ENCODE results near the gene VAC14.
A peak's percentile ranks its signal among the peaks of the same experiment; 100 is the strongest.

Gene VAC14

GRCh38 chr16:70685938-70686375, 115.0 kb downstream of the VAC14 start, which contains the start of gene MTSS2:
Gene MTSS2 (minus strand): TSS chr16:70686053. CDS start chr16:70685791, 262 bp downstream.
- FAIRE-seq, result no peak

DNA sequence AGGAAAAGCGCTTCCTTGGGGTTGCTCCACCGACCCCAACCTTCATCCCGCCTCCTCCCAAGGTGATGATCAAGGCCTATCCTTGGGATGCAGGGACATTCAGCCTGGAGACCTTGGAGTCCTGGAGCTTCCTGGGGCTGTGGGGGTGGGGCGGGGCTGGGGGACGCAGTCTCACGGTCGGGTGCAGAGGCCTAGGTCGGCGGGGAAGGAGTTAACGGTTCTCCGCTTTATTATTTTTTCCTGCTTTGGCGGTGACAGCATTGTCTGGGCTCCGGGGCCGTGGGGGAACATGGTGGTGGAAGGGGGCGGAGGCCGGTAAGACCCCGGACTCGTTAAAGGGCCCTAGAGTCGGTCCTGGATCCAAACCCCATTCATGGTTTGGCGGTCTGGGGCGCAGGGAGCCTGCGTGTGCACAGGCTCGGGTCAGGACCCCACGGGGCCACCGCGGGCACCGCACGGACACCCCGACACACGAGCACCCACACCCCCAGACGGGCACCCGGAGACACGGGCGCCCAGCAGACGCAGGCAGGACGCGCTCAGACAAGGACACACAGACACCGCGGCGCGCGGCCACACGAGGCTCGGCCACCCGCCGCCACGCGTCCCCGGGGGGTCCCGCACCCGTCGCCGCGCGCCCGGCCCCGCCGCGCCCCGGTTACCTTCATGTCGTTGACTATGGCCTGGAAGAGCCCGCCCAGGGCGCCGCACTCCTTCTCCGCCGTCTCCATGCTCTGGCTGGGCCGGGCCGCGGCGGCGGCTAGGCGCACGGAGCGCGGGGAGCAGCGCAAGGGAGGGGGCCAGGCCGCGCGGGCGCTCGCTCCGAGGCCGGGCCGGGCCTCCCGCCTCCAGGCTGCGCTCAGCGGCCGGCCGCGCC, 115.7 kb downstream of the VAC14 start:
- no peak for FAIRE-seq
- no peak for DNase-seq (ENCODE audit: extremely low spot score, insufficient read length, low read depth)

More at GRCh38 chr16:70685938-70686375, 115.0 kb downstream of the VAC14 start, which contains the start of gene MTSS2:
- no peak for DNase-seq (ENCODE audit: extremely low spot score, insufficient read length, low read depth)

GRCh38 chr16:70684146-70685060, 116.6 kb downstream of the VAC14 start:
- FAIRE-seq (no peak), DNase-seq (ENCODE audit: extremely low spot score, insufficient read length, low read depth) (no peak)

GRCh38 chr16:70683146-70683944, 117.6 kb downstream of the VAC14 start:
- DNase-seq (ENCODE audit: extremely low spot score, insufficient read length, low read depth) (no peak), FAIRE-seq (no peak)

- FAIRE-seq (no peak), DNase-seq (ENCODE audit: extremely low spot score, insufficient read length, low read depth) (no peak)
Measured at GRCh38 chr16:70682239-70683145, 118.5 kb downstream of the VAC14 start.

DNA sequence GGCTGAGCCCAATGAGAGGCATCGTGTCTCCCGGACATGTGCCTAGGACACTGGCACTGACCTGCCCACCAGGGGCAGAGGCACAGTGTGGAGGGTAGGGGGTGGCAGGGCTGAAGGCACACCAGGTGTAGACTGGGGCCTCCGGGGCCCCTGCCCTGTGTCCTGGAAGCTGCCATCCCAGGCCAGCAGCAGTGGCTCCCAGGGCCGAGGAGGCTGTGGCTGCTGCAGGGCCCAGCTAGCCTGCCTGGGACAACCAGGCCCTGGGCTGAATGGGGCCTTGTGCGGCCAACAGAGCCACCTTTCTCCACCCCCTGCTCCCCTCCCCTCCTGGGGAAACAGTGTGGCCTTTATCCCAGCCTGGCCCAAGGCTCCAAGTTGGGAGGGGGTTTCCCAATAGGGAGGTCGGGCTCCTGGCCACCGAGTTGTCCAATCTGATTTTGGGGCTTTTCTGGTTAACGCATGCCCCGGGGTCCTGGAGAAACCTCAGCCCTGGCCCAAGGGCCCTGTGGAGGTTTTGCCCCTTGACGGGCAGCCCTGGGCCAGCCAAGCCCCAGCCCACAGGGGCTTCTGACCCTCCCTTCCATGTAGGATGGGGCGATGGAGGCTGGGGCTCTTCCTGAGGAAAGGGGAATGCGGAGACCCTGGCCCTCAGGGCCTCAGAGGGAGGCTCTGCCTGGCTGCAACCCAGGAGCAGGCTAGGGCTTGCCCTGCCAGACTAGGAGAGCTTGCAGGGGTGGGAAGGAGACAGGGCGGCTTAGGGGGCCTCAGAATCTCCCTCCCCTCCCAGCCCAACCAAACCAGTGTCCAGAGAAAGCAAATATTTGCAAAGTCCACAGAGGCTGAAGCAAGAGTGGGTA, 119.3 kb downstream of the VAC14 start:
- FAIRE-seq (no peak), DNase-seq (ENCODE audit: extremely low spot score, insufficient read length, low read depth) (no peak)

DNA sequence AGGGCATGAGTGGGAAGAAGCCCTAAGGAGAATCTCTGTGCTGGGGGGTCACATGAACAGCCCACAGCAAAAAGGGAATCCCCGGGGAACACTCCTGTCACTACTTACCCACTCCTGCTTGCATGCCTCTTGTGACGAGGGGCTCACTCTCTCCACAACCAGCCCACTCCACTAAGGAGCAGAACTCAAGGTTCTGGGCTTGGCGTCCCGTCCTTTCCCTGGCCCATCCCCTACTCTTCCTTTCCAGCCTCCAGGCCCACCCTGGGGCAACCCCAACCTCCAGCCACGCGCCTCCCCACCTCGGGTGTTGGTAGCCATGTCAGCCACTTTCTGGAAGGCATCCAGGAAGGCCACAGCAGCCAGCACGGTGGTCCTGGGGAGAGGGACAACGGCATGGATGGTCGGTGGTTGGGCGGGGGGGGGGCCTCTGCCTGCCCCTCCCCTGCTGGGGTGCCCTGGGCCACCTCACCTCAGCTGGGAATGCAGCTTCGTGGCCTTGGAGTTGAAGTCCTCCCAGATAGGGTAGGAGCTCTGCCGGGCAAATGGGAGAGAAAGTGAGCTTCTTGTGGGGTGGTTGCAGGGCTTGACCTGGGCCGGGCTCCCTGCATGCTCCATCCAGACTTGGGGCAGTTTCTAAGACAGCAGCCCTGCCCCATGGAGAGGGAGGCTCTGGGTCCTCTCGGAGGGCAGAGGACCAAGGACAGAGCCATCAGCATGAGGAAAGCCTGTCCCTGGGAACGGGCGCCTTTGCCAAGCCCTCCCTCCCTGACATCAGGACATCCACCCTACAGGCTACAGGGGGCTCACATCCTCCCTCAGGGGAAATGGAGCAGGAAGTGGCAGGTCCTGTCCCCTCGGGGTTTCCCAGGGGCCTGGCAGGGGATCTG, 120.2 kb downstream of the VAC14 start:
- FAIRE-seq, result no peak
- no peak for DNase-seq (ENCODE audit: extremely low spot score, insufficient read length, low read depth)

DNA sequence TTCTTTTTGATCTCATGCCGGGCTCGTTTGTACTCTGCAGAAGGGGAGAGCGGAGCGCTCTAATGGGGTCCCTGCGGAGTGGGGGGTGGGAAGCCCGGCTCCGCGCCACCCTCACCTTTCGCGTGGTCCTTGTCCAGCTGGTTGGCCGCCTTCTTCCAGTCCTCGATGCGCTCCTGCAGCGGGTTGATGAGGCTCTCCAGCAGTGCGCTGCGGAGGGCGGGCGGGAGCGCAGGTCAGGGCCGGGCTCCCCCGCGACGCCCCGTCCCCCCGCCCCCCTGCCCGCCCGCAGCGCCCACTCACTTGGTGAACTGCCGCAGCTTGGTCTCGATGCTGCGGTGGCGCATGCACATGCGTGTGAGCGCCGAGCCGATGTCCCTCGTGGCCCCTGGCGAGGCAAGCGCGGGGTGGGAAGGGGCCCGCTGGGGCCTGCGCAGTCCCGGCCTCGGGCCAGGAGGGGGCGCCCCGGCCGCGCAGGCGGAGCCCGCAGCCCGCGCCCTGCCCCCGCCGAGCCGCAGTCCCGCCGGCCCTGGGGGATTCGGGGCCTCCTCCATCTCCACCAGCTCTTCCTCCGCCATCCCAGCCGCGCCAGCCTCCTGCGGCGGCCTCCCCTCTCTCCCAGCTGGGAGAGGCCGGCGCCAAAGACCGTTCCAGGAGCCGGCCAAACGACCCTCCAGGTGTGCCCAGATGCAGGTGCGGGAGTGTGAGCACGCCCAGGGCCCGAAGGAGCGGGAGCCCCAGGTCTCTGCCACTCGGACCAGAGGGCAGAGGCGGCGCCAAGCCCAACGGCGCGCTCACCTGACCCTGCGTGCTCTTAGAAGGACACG, 121.1 kb downstream of the VAC14 start:
- DNase-seq (ENCODE audit: extremely low spot score, insufficient read length, low read depth) (peak; percentile 30), FAIRE-seq (no peak)

DNA sequence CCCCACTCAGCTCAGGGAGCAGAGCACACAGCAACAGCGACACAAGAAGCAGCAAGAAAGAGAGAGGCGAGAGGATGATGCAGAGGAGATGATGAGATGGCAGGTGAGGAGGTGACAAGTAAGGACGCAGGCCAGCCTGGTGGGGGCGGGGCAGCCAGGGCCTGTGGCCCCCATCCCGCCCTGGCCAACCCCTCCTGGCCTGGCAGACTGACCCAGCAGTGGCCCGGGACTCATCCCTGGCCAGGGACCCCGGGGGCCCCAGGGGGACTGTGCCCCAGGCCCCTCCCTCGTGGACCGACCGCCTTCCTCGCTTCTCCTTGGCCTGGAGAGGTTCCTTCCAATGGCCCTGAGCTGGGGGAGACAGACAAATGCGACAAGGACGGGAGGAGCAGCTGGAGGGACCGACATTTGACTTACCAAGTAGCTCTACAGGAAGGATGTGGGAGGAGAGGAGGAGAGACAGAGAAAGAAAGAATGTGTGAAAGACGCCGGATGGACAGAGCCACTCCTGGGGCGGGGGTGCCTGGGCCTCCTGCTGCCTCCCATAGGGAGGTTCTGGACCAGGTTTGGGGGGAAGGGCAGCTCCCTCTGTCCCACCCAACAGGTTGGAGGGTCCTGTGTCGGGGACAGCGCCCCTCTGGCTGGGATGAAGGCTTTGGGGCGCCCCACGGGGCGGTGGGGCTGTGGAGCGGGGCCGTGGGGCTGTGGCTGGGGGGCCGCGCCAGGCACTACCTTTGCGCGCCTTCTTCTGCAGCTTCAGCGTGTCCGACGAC, 121.9 kb downstream of the VAC14 start:
- FAIRE-seq, result no peak
- DNase-seq (ENCODE audit: extremely low spot score, insufficient read length, low read depth), result no peak

- FAIRE-seq, result no peak
- DNase-seq (ENCODE audit: extremely low spot score, insufficient read length, low read depth), result no peak
Measured at GRCh38 chr16:70678121-70678897, 122.6 kb downstream of the VAC14 start.

DNA sequence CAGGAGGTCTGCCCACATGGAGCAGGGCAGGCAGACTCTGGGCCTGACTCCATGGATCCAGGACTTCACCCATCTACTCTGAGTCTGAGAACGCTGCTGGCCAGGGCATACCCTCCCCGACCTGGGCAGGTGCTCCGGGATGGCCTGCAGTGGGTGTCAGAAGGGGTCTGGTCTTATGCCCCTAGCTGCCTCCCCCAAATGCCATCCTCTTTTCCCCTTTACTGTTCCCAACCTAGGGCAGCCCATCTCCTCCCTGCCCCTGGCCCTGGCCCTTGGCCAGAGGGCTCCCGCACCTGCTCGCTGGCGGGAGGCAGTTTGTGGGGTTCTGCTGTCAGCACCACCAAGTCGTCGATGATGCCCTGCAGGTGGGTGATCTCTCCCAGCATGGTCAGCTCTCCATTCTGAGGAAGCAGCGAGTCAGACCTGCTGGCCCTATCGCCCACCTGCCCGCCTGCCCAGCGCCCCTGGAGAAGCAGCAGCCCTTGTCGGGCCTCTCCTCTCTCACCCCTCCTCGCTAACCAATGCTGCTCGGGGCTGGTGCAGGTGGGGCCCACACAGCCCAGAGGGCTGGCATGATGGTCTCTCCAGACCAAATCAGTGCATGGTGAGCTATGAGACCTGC, 123.3 kb downstream of the VAC14 start:
- DNase-seq (ENCODE audit: extremely low spot score, insufficient read length, low read depth), result no peak
- FAIRE-seq, result no peak

- no peak for DNase-seq (ENCODE audit: extremely low spot score, insufficient read length, low read depth)
- no peak for FAIRE-seq
Measured at GRCh38 chr16:70676675-70677498, 124.1 kb downstream of the VAC14 start.

DNA sequence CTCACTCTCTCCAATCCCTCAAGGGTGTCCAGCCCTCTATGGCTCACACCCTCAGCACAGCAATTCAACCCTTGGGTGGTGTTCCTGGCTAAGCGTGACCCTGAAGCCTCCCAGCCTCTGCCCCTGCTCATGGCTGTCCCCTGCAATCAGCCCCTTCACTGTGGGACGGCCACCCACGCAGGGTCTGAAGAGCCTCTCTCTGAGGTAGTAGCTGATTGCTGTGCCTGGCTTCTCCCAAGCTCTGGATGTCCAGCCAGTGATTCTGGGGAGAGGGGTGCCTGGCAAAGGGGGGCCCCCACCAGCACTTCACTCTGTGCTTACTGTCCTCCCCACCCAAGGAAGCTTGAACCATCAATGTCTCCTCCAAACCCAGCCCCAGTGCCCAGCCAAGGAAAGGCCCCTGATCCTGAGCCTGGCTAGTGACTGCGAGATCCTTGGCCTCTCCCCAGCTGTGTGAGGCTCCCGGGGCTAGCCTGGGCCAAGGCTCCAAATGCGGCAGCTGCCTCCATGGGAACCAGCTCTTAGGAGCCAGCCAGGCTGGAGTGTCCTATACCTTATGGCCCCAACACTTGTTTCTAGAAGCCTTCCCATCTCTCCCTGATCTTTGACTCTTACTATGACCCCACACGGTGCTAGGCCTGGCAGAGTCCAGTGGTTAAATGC, 125.0 kb downstream of the VAC14 start:
- no peak for FAIRE-seq
- DNase-seq (ENCODE audit: extremely low spot score, insufficient read length, low read depth), result no peak

Measured in GM18507 (cell line).